ENCODE data around the gene CMTM3.
"Not testable (repeated sequence)": the region's sequence is repeated elsewhere in the genome, so short reads cannot be mapped to it uniquely, and the experiment has no call there.

CMTM3 gene

GRCh38 chr16:66585481-66586239 lies 18.8 kb upstream of the CMTM3 start:
- DNase-seq: no peak

GRCh38 chr16:66587881-66588600 lies 16.5 kb upstream of the CMTM3 start:
- DNase-seq: no peak

GRCh38 chr16:66588981-66589713 lies 15.4 kb upstream of the CMTM3 start:
- no peak for DNase-seq

- no peak for DNase-seq
Observed at GRCh38 chr16:66590322-66590721, 14.2 kb upstream of the CMTM3 start.

- no peak for DNase-seq
Observed at GRCh38 chr16:66591018-66591417, 13.5 kb upstream of the CMTM3 start.

GRCh38 chr16:66592241-66592640 lies 12.3 kb upstream of the CMTM3 start:
- DNase-seq: no peak

GRCh38 chr16:66592814-66593213 lies 11.7 kb upstream of the CMTM3 start:
- DNase-seq: no peak

- DNase-seq: no peak
Observed at GRCh38 chr16:66594739-66595138, 9.8 kb upstream of the CMTM3 start.

GRCh38 chr16:66596559-66596958 lies 7.9 kb upstream of the CMTM3 start:
- DNase-seq: not testable (repeated sequence)

- no peak for DNase-seq
Observed at GRCh38 chr16:66596986-66597848, 7.3 kb upstream of the CMTM3 start.

GRCh38 chr16:66598111-66598510 lies 6.4 kb upstream of the CMTM3 start:
- DNase-seq: no peak

GRCh38 chr16:66599726-66600125 lies 4.8 kb upstream of the CMTM3 start:
- DNase-seq: no peak

GRCh38 chr16:66600477-66600876 lies 4.0 kb upstream of the CMTM3 start:
- peak; percentile 62 for DNase-seq

- no peak for DNase-seq
Observed at GRCh38 chr16:66601471-66601870, 3.0 kb upstream of the CMTM3 start.

GRCh38 chr16:66603537-66604375 lies 748 bp upstream of the CMTM3 start:
- peak; percentile 88 for DNase-seq

GRCh38 chr16:66605177-66605978 lies 874 bp downstream of the CMTM3 start:
- DNase-seq: peak; percentile 78

- DNase-seq: no peak
Observed at GRCh38 chr16:66605979-66606751, 1.7 kb downstream of the CMTM3 start.

- DNase-seq: peak; percentile 88
Observed at GRCh38 chr16:66608241-66609138, 4.0 kb downstream of the CMTM3 start.

- DNase-seq: no peak
Observed at GRCh38 chr16:66609139-66609510, 4.6 kb downstream of the CMTM3 start.

All from right forelimb (tissue), 1 donor.